GM19023 (cell line): ENCODE measurements around the gene DIS3L2.
"Not testable (repeated sequence)": the region's sequence is repeated elsewhere in the genome, so short reads cannot be mapped to it uniquely, and the experiment has no call there.

Experiments
- ATAC-seq: cut with Tn5 transposase; IDR thresholded peaks from one replicate; pipeline ENCODE4 v1.9.1; 2021; ENCODE audit warnings: mild to moderate bottlenecking, moderate library complexity; ENCODE audit not compliant: unreplicated experiment

DIS3L2 gene

GRCh38 chr2:232006253-232006652, 44.7 kb downstream of the DIS3L2 start:
- ATAC-seq, result no peak

GRCh38 chr2:232008907-232009638, 47.6 kb downstream of the DIS3L2 start:
- no peak for ATAC-seq

- ATAC-seq, result no peak
Observed at GRCh38 chr2:232009639-232010274, 48.2 kb downstream of the DIS3L2 start.

- ATAC-seq, result no peak
Observed at GRCh38 chr2:232013701-232014353, 52.3 kb downstream of the DIS3L2 start.

GRCh38 chr2:232014681-232015080, 53.2 kb downstream of the DIS3L2 start:
- no peak for ATAC-seq

GRCh38 chr2:232018181-232018580, 56.7 kb downstream of the DIS3L2 start:
- no peak for ATAC-seq

GRCh38 chr2:232022718-232023117, 61.2 kb downstream of the DIS3L2 start:
- ATAC-seq, result no peak

GRCh38 chr2:232023426-232023825, 61.9 kb downstream of the DIS3L2 start:
- ATAC-seq, result no peak

GRCh38 chr2:232024457-232024856, 62.9 kb downstream of the DIS3L2 start:
- ATAC-seq, result no peak

GRCh38 chr2:232026910-232027309, 65.4 kb downstream of the DIS3L2 start:
- peak; percentile 93 for ATAC-seq

- ATAC-seq, result no peak
Observed at GRCh38 chr2:232027530-232027929, 66.0 kb downstream of the DIS3L2 start.

- ATAC-seq, result no peak
Observed at GRCh38 chr2:232028071-232028470, 66.6 kb downstream of the DIS3L2 start.

- ATAC-seq, result no peak
Observed at GRCh38 chr2:232028631-232029030, 67.1 kb downstream of the DIS3L2 start.

GRCh38 chr2:232029346-232029745, 67.8 kb downstream of the DIS3L2 start:
- no peak for ATAC-seq

GRCh38 chr2:232030229-232030628, 68.7 kb downstream of the DIS3L2 start:
- no peak for ATAC-seq

GRCh38 chr2:232035292-232035691, 73.8 kb downstream of the DIS3L2 start:
- ATAC-seq, result not testable (repeated sequence)

- ATAC-seq, result not testable (repeated sequence)
Observed at GRCh38 chr2:232036876-232037275, 75.4 kb downstream of the DIS3L2 start.

- no peak for ATAC-seq
Observed at GRCh38 chr2:232038251-232038880, 76.9 kb downstream of the DIS3L2 start.

GRCh38 chr2:232038881-232039485, 77.5 kb downstream of the DIS3L2 start:
- ATAC-seq, result no peak

- no peak for ATAC-seq
Observed at GRCh38 chr2:232042911-232043574, 81.5 kb downstream of the DIS3L2 start.

GRCh38 chr2:232043966-232044365, 82.5 kb downstream of the DIS3L2 start:
- no peak for ATAC-seq
